Peyer's patch (tissue), 4 donors: ENCODE data around the gene SERPINA3.

Source experiments
- CTCF ChIP-seq, 6 experiments: fragments of 450-650 bp in 4 of 6; fragments of 200-600 bp in 2 of 6; sonication (generic) in 1 of 6; IDR thresholded peaks; one replicate each; pipeline ENCODE4 v1.5.1; 2017 to 2019; ENCODE audit warnings: antibody characterized with exemption in 6 of 6, mild to moderate bottlenecking in 3 of 6, moderate library complexity in 1 of 6
- POLR2A ChIP-seq, 2 donors: fragments of 450-650 bp; IDR thresholded peaks; one replicate each; pipeline ENCODE4 v1.5.1; 2017; ENCODE audit warnings: antibody characterized with exemption in 2 of 2, mild to moderate bottlenecking in 2 of 2, moderate library complexity in 2 of 2

GRCh38 chr14:94650444-94650775 lies 38.2 kb downstream of the SERPINA3 start:
- TF ChIP-seq CTCF (IDR thresholded peaks at IDR 0.05): no peak
- no peak for TF ChIP-seq POLR2A (IDR thresholded peaks at IDR 0.05)
